Measurements from ENCODE around the gene YBX2.

- TF ChIP-seq CTCF (conservative IDR thresholded peaks at IDR 0.05) (no peak), EZH2 (IDR thresholded peaks at IDR 0.05; ENCODE audit: low read depth) (no peak)
Measured at GRCh38 chr17:7321466-7321865, 27.0 kb upstream of the YBX2 start.

Measured in PC-9 (cell line).